SK-N-SH (cell line): ENCODE measurements around the gene PAPOLA. TPM values are rescaled to one million over a fixed set of nuclear protein-coding genes. Genes with fewer than 3 reads are reported as not detected.
A peak's percentile ranks its signal among the peaks of the same experiment; 100 is the strongest.

Source experiments
- CTCF ChIA-PET: fragments of 300-600, 350-600 bp; formaldehyde crosslinking; extraction: SDS; loops from one replicate; lab custom pipeline; 2021; lab: Yijun Ruan, JAX
- POLR2A ChIA-PET: fragments of 350-600 bp; sonication (Branson Sonifier 250); formaldehyde crosslinking; extraction: SDS; loops from one replicate; lab custom pipeline; 2020; ENCODE audit warnings: antibody characterized with exemption, inconsistent platforms; lab: Yijun Ruan, JAX
- DNase-seq: peaks from one replicate; pipeline ENCODE4 v3.0.0; 2012
- H2AFZ ChIP-seq: fragments of 200-600 bp; sonication (generic); 2 replicates; pipeline ENCODE4 v1.8.1; 2016; ENCODE audit warnings: antibody characterized with exemption, mild to moderate bottlenecking, low read depth
- H3F3A ChIP-seq: fragments of 200-600 bp; sonication (generic); replicated peaks from 2 replicates; pipeline ENCODE3; 2016; ENCODE audit warnings: antibody characterized with exemption, mild to moderate bottlenecking; ENCODE audit not compliant: insufficient read depth
- H3K27ac ChIP-seq, 2 experiments: fragments of 200-500 bp in 1 of 2; fragments of 200-600 bp in 1 of 2; sonication (Bioruptor generic) in 1 of 2; sonication (generic), shearing (Covaris generic) in 1 of 2; 2 replicates each; pipeline versions ENCODE4 v1.5.1 to v1.6.1; 2014 to 2016; ENCODE audit warnings: low read depth in 2 of 2, inconsistent platforms in 1 of 2, low read length in 1 of 2, mild to moderate bottlenecking in 1 of 2, mixed read lengths in 1 of 2
- H3K27me3 ChIP-seq: fragments of 200-600 bp; sonication (generic), shearing (Covaris generic); 2 replicates; pipeline ENCODE4 v1.6.1; 2016; ENCODE audit warnings: mixed run types; ENCODE audit not compliant: insufficient read depth
- H3K36me3 ChIP-seq, 2 experiments: fragments of 200-500 bp in 1 of 2; fragments of 200-600 bp in 1 of 2; sonication (Bioruptor generic) in 1 of 2; sonication (generic) in 1 of 2; replicated peaks in 1 of 2; 2 replicates each; pipeline versions ENCODE3 to v1.5.1; 2014 to 2016; ENCODE audit warnings: low read length in 1 of 2, mild to moderate bottlenecking in 1 of 2; ENCODE audit not compliant: insufficient read depth in 2 of 2, control insufficient read depth in 1 of 2
- H3K4me1 ChIP-seq, 2 experiments: fragments of 200-500 bp in 1 of 2; fragments of 200-600 bp in 1 of 2; sonication (Bioruptor generic) in 1 of 2; sonication (generic), shearing (Covaris generic) in 1 of 2; 2 replicates each; pipeline versions ENCODE4 v1.5.1 to v1.6.1; 2014 to 2016; ENCODE audit warnings: low read depth in 1 of 2, low read length in 1 of 2, mixed run types in 1 of 2; ENCODE audit not compliant: insufficient read depth in 2 of 2, control insufficient read depth in 1 of 2
- H3K4me2 ChIP-seq: fragments of 200-600 bp; sonication (generic), shearing (Covaris generic); 2 replicates; pipeline ENCODE4 v1.6.1; 2017; ENCODE audit warnings: mixed run types
- H3K4me3 ChIP-seq, 2 experiments: fragments of 200-500 bp in 1 of 2; fragments of 200-600 bp in 1 of 2; sonication (Bioruptor generic) in 1 of 2; sonication (generic), shearing (Covaris generic) in 1 of 2; 2 replicates each; pipeline versions ENCODE4 v1.5.1 to v1.8.1; 2014 to 2016; ENCODE audit warnings: low read depth in 2 of 2, inconsistent platforms in 1 of 2, low read length in 1 of 2, mild to moderate bottlenecking in 1 of 2, mixed read lengths in 1 of 2, moderate library complexity in 1 of 2
- H3K79me2 ChIP-seq: fragments of 200-600 bp; sonication (generic); 2 replicates; pipeline ENCODE4 v1.8.1; 2017; ENCODE audit warnings: mild to moderate bottlenecking; ENCODE audit not compliant: insufficient read depth
- H3K9ac ChIP-seq: fragments of 200-600 bp; sonication (generic); 2 replicates; pipeline ENCODE4 v1.6.1; 2017; ENCODE audit warnings: mixed run types
- H3K9me2 ChIP-seq: fragments of 200-600 bp; sonication (generic); 2 replicates; pipeline ENCODE4 v1.6.1; 2017; ENCODE audit warnings: mixed run types
- H3K9me3 ChIP-seq: fragments of 200-600 bp; sonication (generic); 2 replicates; pipeline ENCODE4 v1.6.1; 2017; ENCODE audit warnings: mixed run types, mild to moderate bottlenecking, moderate library complexity
- H4K20me1 ChIP-seq: fragments of 200-600 bp; sonication (generic); 2 replicates; pipeline ENCODE4 v1.6.1; 2017; ENCODE audit warnings: mild to moderate bottlenecking, mixed run types; ENCODE audit not compliant: insufficient read depth
- ELF1 ChIP-seq: IDR thresholded peaks from 2 replicates; pipeline ENCODE4 v1.4.0; 2012
- EP300 ChIP-seq, 2 experiments: IDR thresholded peaks; 2 replicates each; pipeline versions ENCODE4 v1.4.0 to v1.6.1; 2012; ENCODE audit warnings: borderline replicate concordance in 1 of 2, low read depth in 1 of 2, low read length in 1 of 2
- FOXM1 ChIP-seq: IDR thresholded peaks from 2 replicates; pipeline ENCODE4 v1.4.0; 2012; ENCODE audit warnings: low read depth, mild to moderate bottlenecking
- GABPA ChIP-seq: IDR thresholded peaks from 2 replicates; pipeline ENCODE4 v1.4.0; 2012; ENCODE audit warnings: low read depth, mild to moderate bottlenecking
- IRF3 ChIP-seq: fragments of 150-350 bp; IDR thresholded peaks from 2 replicates; pipeline ENCODE4 v1.6.1; 2016; ENCODE audit warnings: mild to moderate bottlenecking, low read depth, low read length
- JUND ChIP-seq: IDR thresholded peaks from 2 replicates; pipeline ENCODE4 v1.4.0; 2012
- MAX ChIP-seq: IDR thresholded peaks from 2 replicates; pipeline ENCODE4 v1.4.0; 2012; ENCODE audit warnings: low read depth
- NRF1 ChIP-seq: IDR thresholded peaks from 2 replicates; pipeline ENCODE4 v1.6.1; 2012; ENCODE audit warnings: low read depth, mild to moderate bottlenecking, low read length
- PBX3 ChIP-seq: IDR thresholded peaks from 2 replicates; pipeline ENCODE4; 2012
- REST ChIP-seq: IDR thresholded peaks from 2 replicates; pipeline ENCODE4 v1.6.1; 2012; ENCODE audit warnings: mild to moderate bottlenecking, low read depth, low read length, moderate library complexity
- RXRA ChIP-seq: IDR thresholded peaks from 2 replicates; pipeline ENCODE4 v1.4.0; 2012; ENCODE audit warnings: low read depth, mild to moderate bottlenecking, borderline replicate concordance
- TCF12 ChIP-seq: IDR thresholded peaks from 2 replicates; pipeline ENCODE4 v1.4.0; 2012
- TEAD4 ChIP-seq: IDR thresholded peaks from 2 replicates; pipeline ENCODE4 v1.4.0; 2012; ENCODE audit warnings: mild to moderate bottlenecking, borderline replicate concordance; ENCODE audit not compliant: insufficient read depth
- USF1 ChIP-seq: IDR thresholded peaks from 2 replicates; pipeline ENCODE4 v1.4.0; 2012; ENCODE audit warnings: low read depth, borderline replicate concordance
- ZBTB33 ChIP-seq: IDR thresholded peaks from 2 replicates; pipeline ENCODE4 v1.4.0; 2012; ENCODE audit warnings: low read depth, borderline replicate concordance
- WGBS: methylation state at CpG from one replicate; pipeline ENCODE4 v1.1.6; 2017; ENCODE audit warnings: low lambda C conversion rate; 5-methylcytosine and 5-hydroxymethylcytosine counted together
- polyA plus RNA-seq, 3 experiments: library from polyadenylated mRNA; depleted of rRNA; stranded (reverse); fragments of >200 nt; gene quantifications; 2 replicates each; pipeline ENCODE4 v1.2.3, GENCODE V29; 2012

PAPOLA gene
- polyA plus RNA-seq, 1 of the 3 experiments (the other 2 are of a cell fraction) = 53.7 TPM

GRCh38 chr14:96464136-96464535 is 38.0 kb upstream of the PAPOLA start (continued):
- TF ChIP-seq RXRA = no peak

GRCh38 chr14:96466918-96467317 is 35.3 kb upstream of the PAPOLA start:
- no peaks in the 10 kb centered on the region for H3K9me2 ChIP-seq
- H3K36me3 ChIP-seq = no peaks in the 10 kb centered on the region
- H2AFZ ChIP-seq = no peak overlapping the region
- no peaks in the 10 kb centered on the region for H4K20me1 ChIP-seq
- H3K9me3 ChIP-seq = no peaks in the 10 kb centered on the region
- POLR2A ChIA-PET = no interaction called here
- no peaks in the 10 kb centered on the region for H3K79me2 ChIP-seq
- H3K4me3 ChIP-seq = no peak overlapping the region
- DNase-seq = no peak
- WGBS = 77% methylated on average over 3 of the region's 3 CpGs
- H3F3A ChIP-seq = no peaks in the 10 kb centered on the region
- no peak for TF ChIP-seq TCF12
- TF ChIP-seq NRF1 = no peak
- no peak for TF ChIP-seq FOXM1
- TF ChIP-seq TEAD4 = no peak
- no peak for TF ChIP-seq JUND
- no peak for TF ChIP-seq ELF1
- no peak for TF ChIP-seq IRF3
- no peak for TF ChIP-seq RXRA
- TF ChIP-seq PBX3 = no peak
- TF ChIP-seq GABPA = no peak
- TF ChIP-seq, all 33 proteins: peak for 0
- CTCF ChIA-PET = no interaction called here
- Histone ChIP-seq H3K9ac (no peak overlapping the region), H3K4me1 (no peaks in the 10 kb centered on the region), H3K27ac (no peak overlapping the region), H3K4me2 (no peak overlapping the region), H3K27me3 (no peaks in the 10 kb centered on the region)

GRCh38 chr14:96470331-96470730 is 31.9 kb upstream of the PAPOLA start:
- Histone ChIP-seq H3K36me3 (no peaks in the 10 kb centered on the region), H3K9me2 (no peaks in the 10 kb centered on the region), H3F3A (no peaks in the 10 kb centered on the region), H3K9me3 (no peaks in the 10 kb centered on the region), H2AFZ (no peak overlapping the region), H3K9ac (no peak overlapping the region)
- CTCF ChIA-PET = no interaction called here
- TF ChIP-seq ZBTB33 (no peak), EP300 (IDR thresholded peaks at IDR 0.05; ENCODE audit: borderline replicate concordance in 1 of 2, low read depth in 1 of 2, low read length in 1 of 2) (no peak), REST (peak; percentile 51; the same call in 1 of the 2 replicates), MAX (no peak), USF1 (no peak)
- TF ChIP-seq, all 33 proteins: peak for 1
- H3K4me1 ChIP-seq = no peaks in the 10 kb centered on the region
- no peaks in the 10 kb centered on the region for H4K20me1 ChIP-seq
- WGBS = 55% methylated on average over 4 of the region's 4 CpGs
- H3K27me3 ChIP-seq = no peaks in the 10 kb centered on the region
- H3K79me2 ChIP-seq = no peaks in the 10 kb centered on the region
- POLR2A ChIA-PET = no interaction called here
- H3K4me3 ChIP-seq = no peak overlapping the region
- H3K27ac ChIP-seq = no peak overlapping the region
- H3K4me2 ChIP-seq = no peak overlapping the region
- no peak for DNase-seq
